Natural killer cell (primary cell): Measurements from ENCODE around the gene UBAC2. TPM values are rescaled to one million over a fixed set of nuclear protein-coding genes. Genes with fewer than 3 reads are reported as not detected.
A peak's percentile ranks its signal among the peaks of the same experiment; 100 is the strongest.

Experiments
- ATAC-seq, 3 donors: fragments of 150-1000 bp in 2 of 3; fragments of 200-7000 bp in 1 of 3; cut with Tn5 transposase; 1 replicate in 1 of 3; 2 replicates in 2 of 3; pipeline ENCODE4 v1.10.0; 2021; ENCODE audit warnings: mild to moderate bottlenecking in 2 of 3, moderate library complexity in 2 of 3
- DNase-seq, 2 donors: peaks; one replicate each; pipeline versions ENCODE4 v3.0.0 to v3.0.0-alpha.2; 2013 to 2021; ENCODE audit warnings: mixed read lengths in 1 of 2
- H3K27ac ChIP-seq: one replicate; pipeline ENCODE4 v1.5.1; 2013; ENCODE audit warnings: mild to moderate bottlenecking, low read length
- H3K27me3 ChIP-seq: one replicate; pipeline ENCODE4 v1.6.1; 2013; ENCODE audit warnings: low read length; ENCODE audit not compliant: control insufficient read depth, insufficient read depth
- H3K36me3 ChIP-seq: one replicate; pipeline ENCODE4 v1.6.1; 2013; ENCODE audit warnings: low read length; ENCODE audit not compliant: control insufficient read depth, insufficient read depth
- H3K4me1 ChIP-seq: one replicate; pipeline ENCODE4 v1.6.1; 2013; ENCODE audit warnings: low read length; ENCODE audit not compliant: control insufficient read depth, insufficient read depth
- H3K4me3 ChIP-seq: one replicate; pipeline ENCODE4 v1.5.1; 2013; ENCODE audit warnings: low read length
- H3K9me3 ChIP-seq: one replicate; pipeline ENCODE4 v1.6.1; 2013; ENCODE audit warnings: low read length; ENCODE audit not compliant: control insufficient read depth, insufficient read depth
- H3K27ac Mint-ChIP-seq, 2 donors: one replicate each; pipeline ENCODE4 v1.8.0; 2022; ENCODE audit warnings: mild to moderate bottlenecking in 2 of 2, mixed read lengths in 2 of 2, moderate library complexity in 1 of 2
- H3K27me3 Mint-ChIP-seq, 2 donors: one replicate each; pipeline ENCODE4 v1.8.0; 2022; ENCODE audit warnings: low read depth in 2 of 2, mixed read lengths in 2 of 2
- H3K36me3 Mint-ChIP-seq: one replicate; pipeline ENCODE4 v1.8.0; 2022; ENCODE audit warnings: mixed read lengths
- H3K4me1 Mint-ChIP-seq, 2 donors: one replicate each; pipeline ENCODE4 v1.8.0; 2022; ENCODE audit warnings: mixed read lengths in 2 of 2
- H3K4me3 Mint-ChIP-seq: one replicate; pipeline ENCODE4 v1.8.0; 2022; ENCODE audit warnings: mild to moderate bottlenecking, moderate library complexity, mixed read lengths
- H3K9me3 Mint-ChIP-seq, 2 donors: one replicate each; pipeline ENCODE4 v1.8.0; 2022; ENCODE audit warnings: mixed read lengths in 2 of 2
- CTCF ChIP-seq: fragments of 200-600 bp; IDR thresholded peaks from one replicate; pipeline ENCODE4 v1.8.0; 2022; ENCODE audit warnings: antibody characterized with exemption
- WGBS: methylation state at CpG from one replicate; pipeline ENCODE4 v1.1.7; 2013; ENCODE audit warnings: missing lambda C conversion rate; ENCODE audit not compliant: insufficient coverage; 5-methylcytosine and 5-hydroxymethylcytosine counted together
- intact Hi-C: fragments of 100-400 bp; cut with micrococcal nuclease; formaldehyde crosslinking; loops from one replicate; pipeline ENCODE4 v1.14.2; 2022
- total RNA-seq, 4 donors: library from RNA; stranded (reverse); fragments of 120-200 nt in 1 of 4; gene quantifications; one replicate each; pipeline versions ENCODE4 v1.2.3 to v1.2.4, GENCODE V29; 2013 to 2022

Gene UBAC2
- total RNA-seq, 3 donors from 2014 or later (not counting 1 experiment from before 2014, with no cell fraction given), result 50.6 to 59.1 (median 56.4) TPM

- no peaks in the 10 kb centered on the region for H3K27me3 Mint-ChIP-seq
- no peak for ATAC-seq
- no peaks in the 10 kb centered on the region for H3K9me3 ChIP-seq
- intact Hi-C loops, result no loop called here
- H3K27ac Mint-ChIP-seq, result no peak overlapping the region
- H3K4me1 Mint-ChIP-seq, result peaks cover 0 to 12% of the 10 kb centered on the region in 2 donors
- H3K9me3 Mint-ChIP-seq, result no peaks in the 10 kb centered on the region
- H3K4me1 ChIP-seq, result peaks cover 6% of the 10 kb centered on the region
- H3K36me3 Mint-ChIP-seq, result no peaks in the 10 kb centered on the region
- no peak overlapping the region for H3K4me3 ChIP-seq
- TF ChIP-seq CTCF, result no peak
- H3K27me3 ChIP-seq, result no peaks in the 10 kb centered on the region
- no peak overlapping the region for H3K4me3 Mint-ChIP-seq
- no peak overlapping the region for H3K27ac ChIP-seq
- H3K36me3 ChIP-seq, result no peaks in the 10 kb centered on the region
- DNase-seq, result no peak
Observed at GRCh38 chr13:99192480-99192879, 8.2 kb upstream of the UBAC2 start.

GRCh38 chr13:99193152-99193551 lies 7.5 kb upstream of the UBAC2 start:
- Histone ChIP-seq H3K4me3 (no peak overlapping the region), H3K27ac (no peak overlapping the region), H3K9me3 (no peaks in the 10 kb centered on the region), H3K4me1 (peaks cover 6% of the 10 kb centered on the region), H3K27me3 (no peaks in the 10 kb centered on the region), H3K36me3 (no peaks in the 10 kb centered on the region)
- H3K9me3 Mint-ChIP-seq, result no peaks in the 10 kb centered on the region
- no peaks in the 10 kb centered on the region for H3K27me3 Mint-ChIP-seq
- peaks cover 0 to 12% of the 10 kb centered on the region in 2 donors for H3K4me1 Mint-ChIP-seq
- TF ChIP-seq CTCF, result no peak
- intact Hi-C loops, result no loop called here
- 90% methylated on average over 4 of the region's 4 CpGs for WGBS
- DNase-seq (no peak), ATAC-seq (no peak)
- no peaks in the 10 kb centered on the region for H3K36me3 Mint-ChIP-seq
- no peak overlapping the region for H3K4me3 Mint-ChIP-seq
- H3K27ac Mint-ChIP-seq, result no peak overlapping the region

DNA sequence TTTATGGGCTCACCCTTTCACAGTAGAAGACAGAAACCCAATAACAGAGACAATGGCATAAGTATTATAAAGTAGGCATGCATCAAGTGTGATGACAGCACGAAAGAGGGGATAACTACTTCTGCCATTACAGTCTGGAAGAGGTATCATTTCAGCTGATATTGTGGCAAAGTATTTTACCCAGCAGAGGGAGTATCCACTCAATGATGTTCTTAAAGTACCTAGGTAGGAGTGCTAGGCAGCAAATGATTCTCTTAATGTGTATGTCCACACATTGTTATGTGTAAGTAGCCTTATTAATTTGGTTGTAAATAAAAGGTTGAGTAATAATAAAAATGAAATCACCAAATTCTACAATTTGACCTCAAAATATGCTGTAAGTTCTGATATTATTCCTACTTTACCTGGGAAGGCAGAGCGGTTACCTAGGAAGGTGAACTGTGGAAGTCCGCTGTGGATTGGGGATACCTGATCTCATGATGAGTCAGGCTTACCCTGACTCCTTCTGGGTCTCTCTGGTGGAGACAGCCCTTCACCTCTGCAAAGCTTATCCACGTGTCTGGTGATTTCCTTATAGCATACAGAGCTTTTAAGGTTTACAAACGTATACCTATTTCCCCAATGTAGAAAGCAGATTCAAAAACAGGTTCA lies 4.1 kb upstream of the UBAC2 start:
- no peak overlapping the region for H3K4me3 Mint-ChIP-seq
- Histone ChIP-seq H3K27ac (no peak overlapping the region), H3K4me3 (no peak overlapping the region), H3K9me3 (no peaks in the 10 kb centered on the region), H3K4me1 (peaks cover 6% of the 10 kb centered on the region), H3K36me3 (no peaks in the 10 kb centered on the region), H3K27me3 (no peaks in the 10 kb centered on the region)
- ATAC-seq (no peak), DNase-seq (peak in 1 of 2 donors; percentile 74)
- WGBS, result 89% methylated on average over 5 of the region's 5 CpGs
- H3K9me3 Mint-ChIP-seq, result no peaks in the 10 kb centered on the region
- no peak overlapping the region for H3K27ac Mint-ChIP-seq
- intact Hi-C loops, result loop anchor here (1.0 kb wide), 1 partner anchor 70 kb away; no protein-coding TSS in a partner anchor
- TF ChIP-seq CTCF, result no peak
- H3K4me1 Mint-ChIP-seq, result peaks cover 18 to 27% of the 10 kb centered on the region in 2 donors
- no peaks in the 10 kb centered on the region for H3K36me3 Mint-ChIP-seq
- no peaks in the 10 kb centered on the region for H3K27me3 Mint-ChIP-seq

GRCh38 chr13:99197117-99197651 lies 3.5 kb upstream of the UBAC2 start:
- no peak overlapping the region for H3K4me3 Mint-ChIP-seq
- H3K9me3 Mint-ChIP-seq, result no peaks in the 10 kb centered on the region
- Histone ChIP-seq H3K4me1 (peaks cover 7% of the 10 kb centered on the region), H3K27ac (no peak overlapping the region), H3K36me3 (no peaks in the 10 kb centered on the region), H3K4me3 (no peak overlapping the region), H3K9me3 (no peaks in the 10 kb centered on the region), H3K27me3 (no peaks in the 10 kb centered on the region)
- no peak for ATAC-seq
- no peaks in the 10 kb centered on the region for H3K27me3 Mint-ChIP-seq
- H3K4me1 Mint-ChIP-seq, result peaks cover 24 to 27% of the 10 kb centered on the region in 2 donors
- intact Hi-C loops, result no loop called here
- DNase-seq, result peak in 1 of 2 donors; percentile 56
- no peak for TF ChIP-seq CTCF
- 87% methylated on average over 3 of the region's 5 CpGs for WGBS
- no peaks in the 10 kb centered on the region for H3K36me3 Mint-ChIP-seq
- H3K27ac Mint-ChIP-seq, result no peak overlapping the region
